ENCODE results near the gene CDY1.
"Not testable (repeated sequence)": the region's sequence is repeated elsewhere in the genome, so short reads cannot be mapped to it uniquely, and the experiment has no call there.

Gene CDY1

DNA sequence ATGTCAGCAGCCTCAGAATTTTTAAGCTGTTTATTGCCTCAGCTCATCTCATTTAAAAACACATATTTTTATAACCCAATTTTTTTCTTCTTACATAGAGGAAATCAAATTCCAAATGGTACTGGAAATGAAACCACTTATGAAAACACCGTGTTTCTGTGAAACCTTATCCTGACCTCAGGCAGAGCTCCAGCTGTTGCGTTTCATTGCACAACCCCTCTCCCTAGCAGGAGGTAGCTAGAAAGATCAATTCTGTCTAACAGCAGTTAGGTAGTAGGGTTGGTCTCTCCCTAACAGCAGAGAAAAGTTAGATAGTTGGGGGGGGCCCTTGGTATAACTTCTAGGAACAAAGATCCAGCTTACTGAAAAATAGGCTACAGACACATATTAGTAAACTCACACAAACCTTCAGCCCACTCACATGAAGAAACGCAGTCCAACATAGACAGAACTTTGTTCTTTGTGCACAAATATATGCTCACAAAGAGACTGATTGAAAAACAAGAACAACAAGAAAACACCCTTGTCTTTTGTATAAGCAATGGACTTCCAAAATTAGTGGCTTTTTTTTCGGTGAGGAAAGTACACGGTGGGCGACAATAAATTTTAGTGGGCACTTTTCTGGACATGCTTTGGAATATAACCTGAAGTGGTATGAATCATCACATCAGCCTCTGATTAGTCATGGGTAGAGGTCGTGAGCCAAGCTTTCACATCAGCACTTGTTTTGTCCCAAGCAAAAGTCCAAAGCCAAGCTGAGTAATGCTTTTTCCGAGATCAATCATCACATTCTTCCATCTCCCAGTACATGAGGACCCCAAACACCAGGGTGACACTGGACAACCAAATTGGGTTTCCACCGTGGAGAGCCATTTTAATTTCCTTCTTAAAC is 21.4 kb downstream of the CDY1 start:
- not testable (repeated sequence) for H3K23ac ChIP-seq (ENCODE audit: low read length); H2BK5ac ChIP-seq (ENCODE audit: low read length); H2BK15ac ChIP-seq (replicated peaks; ENCODE audit: low read depth); H3K79me2 ChIP-seq (ENCODE audit: control insufficient read depth, insufficient read depth, low read length); H3K4me3 ChIP-seq (ENCODE audit: low read length); H4K5ac ChIP-seq (ENCODE audit: low read length); H3K9ac ChIP-seq (ENCODE audit: low read length); DNase-seq; H3K27me3 ChIP-seq (ENCODE audit: insufficient read depth, low read length, poor library complexity); H3K56ac ChIP-seq (ENCODE audit: low read length); H3K36me3 ChIP-seq (ENCODE audit: control insufficient read depth, insufficient read depth, low read length); H3K27ac ChIP-seq (ENCODE audit: low read depth, low read length); H3K4me1 ChIP-seq (ENCODE audit: control insufficient read depth, low read depth, low read length); H3K4me2 ChIP-seq (ENCODE audit: low read length); H2AK5ac ChIP-seq (ENCODE audit: low read length); H3K4ac ChIP-seq (ENCODE audit: low read depth, low read length); H2BK120ac ChIP-seq (ENCODE audit: low read depth, low read length); H4K8ac ChIP-seq (ENCODE audit: low read depth, low read length); H3K79me1 ChIP-seq (ENCODE audit: low read length); H3K18ac ChIP-seq (ENCODE audit: low read length)
- WGBS (ENCODE audit: extremely low coverage, insufficient coverage, low lambda C conversion rate): no CpG with 5 or more reads among the region's 9 CpGs

All from mesendoderm (in vitro differentiated cells).